Neural cell (in vitro differentiated cells): ENCODE data around the gene RFX3. TPM values are rescaled to one million over a fixed set of nuclear protein-coding genes. Genes with fewer than 3 reads are reported as not detected.

Experiments used
- H2AFZ ChIP-seq: fragments of 200-600, 300-800 bp; sonication (generic), shearing (Covaris generic); 2 replicates; pipeline ENCODE4 v1.6.0; 2014; ENCODE audit warnings: low read depth, mild to moderate bottlenecking, antibody characterized with exemption, low read length, moderate library complexity
- H3F3A ChIP-seq: fragments of 200-600 bp; shearing (Covaris generic); 2 replicates; pipeline ENCODE4 v1.6.1; 2016; ENCODE audit warnings: mild to moderate bottlenecking, moderate library complexity, mixed read lengths, antibody characterized with exemption, low read length; ENCODE audit not compliant: insufficient read depth, poor library complexity, severe bottlenecking
- H3K27ac ChIP-seq: fragments of 200-600, 300-800 bp; sonication (generic), shearing (Covaris generic); 2 replicates; pipeline ENCODE4 v1.5.1; 2014; ENCODE audit warnings: mild to moderate bottlenecking, low read length, moderate library complexity
- H3K27me3 ChIP-seq: fragments of 300-800, 200-600 bp; sonication (generic), shearing (Covaris generic); 2 replicates; pipeline ENCODE4 v1.6.0; 2014; ENCODE audit warnings: mild to moderate bottlenecking, low read depth, low read length, moderate library complexity; ENCODE audit not compliant: insufficient read depth
- H3K36me3 ChIP-seq: fragments of 300-800, 200-600 bp; sonication (generic), shearing (Covaris generic); 2 replicates; pipeline ENCODE4 v1.5.1; 2014; ENCODE audit warnings: mild to moderate bottlenecking, antibody characterized with exemption, low read length, moderate library complexity; ENCODE audit not compliant: insufficient read depth
- H3K4me2 ChIP-seq: fragments of 300-800, 200-600 bp; sonication (generic), shearing (Covaris generic); 2 replicates; pipeline ENCODE4 v1.6.0; 2014; ENCODE audit warnings: mild to moderate bottlenecking, low read length
- H3K4me3 ChIP-seq: fragments of 300-800, 200-600 bp; sonication (generic), shearing (Covaris generic); 2 replicates; pipeline ENCODE4 v1.5.1; 2014; ENCODE audit warnings: mild to moderate bottlenecking, low read length, moderate library complexity
- H3K79me2 ChIP-seq: fragments of 200-600 bp; shearing (Covaris generic); replicated peaks from 2 replicates; pipeline ENCODE4 v1.6.0; 2014; ENCODE audit warnings: mild to moderate bottlenecking, low read length, moderate library complexity; ENCODE audit not compliant: insufficient read depth
- H3K9ac ChIP-seq: fragments of 300-800, 200-600 bp; sonication (generic), shearing (Covaris generic); 2 replicates; pipeline ENCODE4 v1.6.1; 2016; ENCODE audit warnings: mild to moderate bottlenecking, low read length, mixed read lengths
- H3K9me2 ChIP-seq: fragments of 200-600 bp; shearing (Covaris generic); 2 replicates; pipeline ENCODE4 v1.6.1; 2016; ENCODE audit warnings: mild to moderate bottlenecking, low read length, mixed read lengths; ENCODE audit not compliant: insufficient read depth
- H3K9me3 ChIP-seq: fragments of 200-600, 300-800 bp; sonication (generic), shearing (Covaris generic); 2 replicates; pipeline ENCODE4 v1.6.1; 2016; ENCODE audit warnings: mild to moderate bottlenecking, mixed run types, low read length, moderate library complexity, mixed read lengths
- H4K20me1 ChIP-seq: fragments of 200-600 bp; shearing (Covaris generic); 2 replicates; pipeline ENCODE4 v1.6.1; 2016; ENCODE audit warnings: mild to moderate bottlenecking, mixed run types; ENCODE audit not compliant: insufficient read depth
- CTCF ChIP-seq: fragments of 450-650 bp; IDR thresholded peaks from 2 replicates; pipeline ENCODE4 v1.5.1; 2014; ENCODE audit warnings: antibody characterized with exemption, mild to moderate bottlenecking, moderate library complexity; ENCODE audit not compliant: poor library complexity, severe bottlenecking
- EP300 ChIP-seq: fragments of 450-650 bp; conservative IDR thresholded peaks from 2 replicates; pipeline ENCODE4 v1.6.1; 2014; ENCODE audit warnings: antibody characterized with exemption, mild to moderate bottlenecking, moderate library complexity; ENCODE audit not compliant: poor library complexity, severe bottlenecking
- EZH2 ChIP-seq: fragments of 200-600, 300-800 bp; shearing (Covaris generic), sonication (generic); IDR thresholded peaks from 2 replicates; pipeline ENCODE4 v1.6.1; 2014; ENCODE audit warnings: antibody characterized with exemption, low read length, borderline replicate concordance, mild to moderate bottlenecking; ENCODE audit not compliant: insufficient read depth, poor library complexity, severe bottlenecking
- MXI1 ChIP-seq: fragments of 450-650 bp; conservative IDR thresholded peaks from 2 replicates; pipeline ENCODE4 v1.6.1; 2014; ENCODE audit warnings: antibody characterized with exemption, mild to moderate bottlenecking; ENCODE audit not compliant: poor library complexity, severe bottlenecking
- POLR2AphosphoS5 ChIP-seq: IDR thresholded peaks from 2 replicates; pipeline ENCODE4 v1.6.1; 2012
- RAD21 ChIP-seq: fragments of 450-650 bp; conservative IDR thresholded peaks from 2 replicates; pipeline ENCODE4 v1.6.1; 2014; ENCODE audit warnings: antibody characterized with exemption, mild to moderate bottlenecking, moderate library complexity
- SMC3 ChIP-seq: fragments of 450-650 bp; conservative IDR thresholded peaks from 2 replicates; pipeline ENCODE4 v1.6.1; 2014; ENCODE audit warnings: antibody characterized with exemption, mild to moderate bottlenecking, moderate library complexity; ENCODE audit not compliant: poor library complexity
- TAF1 ChIP-seq: IDR thresholded peaks from 2 replicates; pipeline ENCODE4 v1.6.1; 2012; ENCODE audit warnings: low read depth
- polyA plus RNA-seq: library from polyadenylated mRNA; depleted of rRNA; stranded (reverse); fragments of >200 nt; gene quantifications from 2 replicates; pipeline ENCODE4 v1.2.3, GENCODE V29; 2014
- TF ChIP-seq, protein P1 (sequence below): IDR thresholded peaks from 2 replicates; pipeline ENCODE4 v1.6.1; 2012; ENCODE audit warnings: borderline replicate concordance

RFX3 gene
- polyA plus RNA-seq, 1 donor from 2014 or later = 27.6 TPM

GRCh38 chr9:3447788-3448187 is 78.0 kb downstream of the RFX3 start:
- TF ChIP-seq EZH2 (no peak), MXI1 (no peak), SMC3 (no peak), EP300 (no peak), CTCF (no peak), TAF1 (no peak), RAD21 (no peak), POLR2AphosphoS5 (no peak)
- TF ChIP-seq, protein P1, sequence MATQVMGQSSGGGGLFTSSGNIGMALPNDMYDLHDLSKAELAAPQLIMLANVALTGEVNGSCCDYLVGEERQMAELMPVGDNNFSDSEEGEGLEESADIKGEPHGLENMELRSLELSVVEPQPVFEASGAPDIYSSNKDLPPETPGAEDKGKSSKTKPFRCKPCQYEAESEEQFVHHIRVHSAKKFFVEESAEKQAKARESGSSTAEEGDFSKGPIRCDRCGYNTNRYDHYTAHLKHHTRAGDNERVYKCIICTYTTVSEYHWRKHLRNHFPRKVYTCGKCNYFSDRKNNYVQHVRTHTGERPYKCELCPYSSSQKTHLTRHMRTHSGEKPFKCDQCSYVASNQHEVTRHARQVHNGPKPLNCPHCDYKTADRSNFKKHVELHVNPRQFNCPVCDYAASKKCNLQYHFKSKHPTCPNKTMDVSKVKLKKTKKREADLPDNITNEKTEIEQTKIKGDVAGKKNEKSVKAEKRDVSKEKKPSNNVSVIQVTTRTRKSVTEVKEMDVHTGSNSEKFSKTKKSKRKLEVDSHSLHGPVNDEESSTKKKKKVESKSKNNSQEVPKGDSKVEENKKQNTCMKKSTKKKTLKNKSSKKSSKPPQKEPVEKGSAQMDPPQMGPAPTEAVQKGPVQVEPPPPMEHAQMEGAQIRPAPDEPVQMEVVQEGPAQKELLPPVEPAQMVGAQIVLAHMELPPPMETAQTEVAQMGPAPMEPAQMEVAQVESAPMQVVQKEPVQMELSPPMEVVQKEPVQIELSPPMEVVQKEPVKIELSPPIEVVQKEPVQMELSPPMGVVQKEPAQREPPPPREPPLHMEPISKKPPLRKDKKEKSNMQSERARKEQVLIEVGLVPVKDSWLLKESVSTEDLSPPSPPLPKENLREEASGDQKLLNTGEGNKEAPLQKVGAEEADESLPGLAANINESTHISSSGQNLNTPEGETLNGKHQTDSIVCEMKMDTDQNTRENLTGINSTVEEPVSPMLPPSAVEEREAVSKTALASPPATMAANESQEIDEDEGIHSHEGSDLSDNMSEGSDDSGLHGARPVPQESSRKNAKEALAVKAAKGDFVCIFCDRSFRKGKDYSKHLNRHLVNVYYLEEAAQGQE = no peak
- H3K9ac ChIP-seq = no peak overlapping the region
- no peaks in the 10 kb centered on the region for H3K36me3 ChIP-seq
- no peaks in the 10 kb centered on the region for H3K9me2 ChIP-seq
- peaks cover 2% of the 10 kb centered on the region for H4K20me1 ChIP-seq
- H3K79me2 ChIP-seq = peaks cover 12% of the 10 kb centered on the region
- no peak overlapping the region for H2AFZ ChIP-seq
- H3F3A ChIP-seq = no peaks in the 10 kb centered on the region
- H3K4me3 ChIP-seq = no peak overlapping the region
- H3K9me3 ChIP-seq = no peaks in the 10 kb centered on the region
- H3K27me3 ChIP-seq = no peaks in the 10 kb centered on the region
- H3K4me2 ChIP-seq = peak overlapping the region; percentile 7
- no peak overlapping the region for H3K27ac ChIP-seq

GRCh38 chr9:3447143-3447542 is 78.7 kb downstream of the RFX3 start:
- no peaks in the 10 kb centered on the region for H3K9me2 ChIP-seq
- TF ChIP-seq SMC3 (no peak), POLR2AphosphoS5 (no peak), EZH2 (no peak), MXI1 (no peak), EP300 (no peak), RAD21 (no peak), TAF1 (no peak), CTCF (no peak)
- TF ChIP-seq, protein P1 = no peak
- peaks cover 15% of the 10 kb centered on the region for H3K79me2 ChIP-seq
- no peak overlapping the region for H3K4me3 ChIP-seq
- H3K9ac ChIP-seq = no peak overlapping the region
- no peaks in the 10 kb centered on the region for H3F3A ChIP-seq
- H3K9me3 ChIP-seq = no peaks in the 10 kb centered on the region
- no peak overlapping the region for H3K27ac ChIP-seq
- H3K4me2 ChIP-seq = no peak overlapping the region
- H3K27me3 ChIP-seq = no peaks in the 10 kb centered on the region
- H3K36me3 ChIP-seq = no peaks in the 10 kb centered on the region
- H2AFZ ChIP-seq = no peak overlapping the region
- H4K20me1 ChIP-seq = peaks cover 2% of the 10 kb centered on the region
